GM21526 (cell line): Measurements from ENCODE around the gene LAMTOR3.

ENCODE experiments used
- ATAC-seq: cut with Tn5 transposase; IDR thresholded peaks from one replicate; pipeline ENCODE4 v1.9.1; 2021; ENCODE audit warnings: moderate library complexity; ENCODE audit not compliant: unreplicated experiment, low FRiP score

Gene LAMTOR3, protein sequence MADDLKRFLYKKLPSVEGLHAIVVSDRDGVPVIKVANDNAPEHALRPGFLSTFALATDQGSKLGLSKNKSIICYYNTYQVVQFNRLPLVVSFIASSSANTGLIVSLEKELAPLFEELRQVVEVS

DNA sequence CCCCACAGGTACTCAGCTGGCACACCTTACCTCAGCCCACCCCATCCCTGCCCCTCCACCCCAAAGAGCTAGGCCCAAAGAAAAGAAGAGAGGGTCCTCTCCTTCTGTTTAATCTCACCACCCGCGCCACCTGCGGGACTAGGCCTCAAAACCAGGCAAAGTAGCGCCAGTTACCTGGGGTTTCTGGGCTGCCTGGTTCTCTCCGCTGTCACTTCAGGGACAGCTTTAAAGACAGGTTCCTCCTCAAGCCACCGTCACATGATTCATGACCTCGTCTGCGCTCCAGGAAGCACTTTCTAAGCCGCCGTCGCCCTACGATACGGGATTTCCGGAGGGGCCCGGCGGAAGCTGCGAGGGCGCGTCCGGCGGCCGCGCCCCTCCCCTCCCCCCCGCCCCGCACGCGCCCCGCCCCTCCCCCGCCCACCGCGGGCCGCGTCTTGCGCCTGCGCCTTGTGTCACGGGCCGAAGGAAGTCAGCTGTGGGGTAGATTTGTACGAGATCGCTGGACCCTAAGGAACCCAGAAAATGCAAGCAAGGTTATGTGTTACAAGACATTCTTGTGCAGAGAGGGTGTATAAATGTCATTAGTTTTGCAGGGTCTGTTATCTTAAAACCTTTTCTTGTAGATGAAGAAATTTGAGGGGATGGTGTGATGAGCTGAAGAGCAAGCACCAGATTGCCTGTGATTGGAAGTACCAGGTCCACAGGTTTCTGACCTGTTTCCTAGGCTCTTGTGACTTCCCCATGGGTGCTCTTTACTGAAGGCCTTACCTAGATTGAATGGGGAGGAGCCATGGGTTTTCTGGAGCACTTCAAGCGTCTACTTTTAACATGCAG, at the start of gene LAMTOR3:
Gene LAMTOR3 (minus strand): TSS at position 267 of the 837 bp plus-strand sequence. CDS start 464 bp downstream, outside the sequence.
- ATAC-seq: peak; percentile 99

DNA sequence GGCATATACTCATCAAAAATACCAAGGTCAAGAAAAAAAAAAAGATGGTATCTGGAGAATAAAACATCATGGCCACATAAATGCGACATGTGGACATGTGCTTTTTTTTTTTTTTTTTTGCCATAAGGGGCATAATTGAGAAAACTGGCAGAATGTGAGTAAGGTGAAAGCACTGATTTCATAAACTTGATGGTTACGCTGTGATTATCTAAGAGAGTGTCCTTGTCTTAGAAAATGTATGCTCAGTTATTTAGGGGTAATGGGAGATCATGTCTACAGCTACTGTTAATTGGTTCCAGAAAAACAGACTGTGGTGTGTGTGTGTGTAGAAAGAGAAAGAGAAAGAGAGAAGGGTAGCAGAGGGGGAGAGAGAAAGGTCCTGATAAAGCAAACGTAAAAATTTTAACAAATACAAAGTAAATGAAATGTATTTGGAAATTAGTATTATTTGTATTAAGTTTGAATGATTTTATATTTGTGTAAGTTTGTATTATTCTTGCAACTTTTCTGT, 44.1 kb upstream of the LAMTOR3 start:
- ATAC-seq: no peak

GRCh38 chr4:99934891-99935290, 40.7 kb upstream of the LAMTOR3 start:
- no peak for ATAC-seq

DNA sequence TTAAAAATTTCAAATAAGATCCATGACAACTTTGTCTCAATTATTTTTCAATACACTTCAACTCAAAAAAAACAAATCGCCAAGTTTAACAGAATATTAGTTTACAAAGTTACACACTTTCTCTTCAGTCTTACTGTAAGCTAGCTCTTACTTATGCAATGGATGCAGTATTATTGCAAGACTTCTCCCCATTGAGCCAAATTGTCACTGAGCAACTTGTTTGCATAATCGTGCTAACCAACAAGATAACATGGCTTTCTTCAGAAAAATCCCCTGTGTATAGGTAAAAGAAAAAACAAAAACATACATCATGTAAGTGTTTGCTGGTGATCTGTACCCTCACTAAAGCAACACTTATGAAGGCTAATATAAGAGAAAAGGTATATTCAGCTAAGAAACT, 33.3 kb upstream of the LAMTOR3 start:
- no peak for ATAC-seq

- ATAC-seq: no peak
Measured at GRCh38 chr4:99921174-99921573, 26.9 kb upstream of the LAMTOR3 start.

DNA sequence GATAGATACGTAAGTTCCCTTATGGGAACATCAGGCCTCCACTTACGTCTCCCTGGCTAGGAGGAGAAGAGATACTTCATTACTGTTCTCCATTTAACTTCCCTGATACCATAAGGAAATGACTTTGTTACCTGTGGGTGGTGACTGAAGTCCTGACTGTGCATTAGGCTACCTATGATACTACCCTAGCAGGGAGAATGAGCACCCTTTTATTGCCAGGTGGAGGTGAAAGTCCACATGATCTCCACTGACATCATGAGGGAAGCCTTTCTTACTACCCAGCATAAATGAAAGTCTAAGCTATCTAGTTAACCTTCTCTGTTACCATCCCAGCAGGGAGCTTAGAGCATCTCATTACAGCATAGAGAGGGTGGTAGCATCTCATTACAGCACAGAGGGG, 24.4 kb upstream of the LAMTOR3 start:
- no peak for ATAC-seq

DNA sequence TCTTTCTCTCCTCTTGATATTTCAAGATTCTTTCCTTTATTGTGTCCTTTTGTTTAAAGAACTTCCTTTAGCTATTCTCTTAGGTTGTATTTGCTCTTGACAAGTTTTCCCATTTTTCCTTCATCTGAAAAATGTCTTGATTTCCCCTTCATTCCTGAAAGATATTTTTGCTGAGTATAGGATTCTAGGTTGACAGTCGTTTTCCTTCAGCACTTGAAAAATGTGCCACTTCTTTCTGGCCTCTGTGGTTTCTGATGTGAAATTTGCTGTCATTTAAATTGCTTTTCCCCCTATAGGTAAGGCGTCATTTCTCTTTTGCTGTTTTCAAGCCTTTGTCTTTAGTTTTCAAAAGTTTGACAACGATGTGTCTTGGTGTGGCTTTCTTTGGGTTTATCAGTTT, 23.3 kb upstream of the LAMTOR3 start:
- ATAC-seq: no peak

GRCh38 chr4:99915449-99915848, 21.2 kb upstream of the LAMTOR3 start:
- no peak for ATAC-seq

GRCh38 chr4:99894998-99895397, 771 bp upstream of the LAMTOR3 start:
- ATAC-seq: no peak

GRCh38 chr4:99893839-99894160, 427 bp downstream of the LAMTOR3 start:
- ATAC-seq: no peak

DNA sequence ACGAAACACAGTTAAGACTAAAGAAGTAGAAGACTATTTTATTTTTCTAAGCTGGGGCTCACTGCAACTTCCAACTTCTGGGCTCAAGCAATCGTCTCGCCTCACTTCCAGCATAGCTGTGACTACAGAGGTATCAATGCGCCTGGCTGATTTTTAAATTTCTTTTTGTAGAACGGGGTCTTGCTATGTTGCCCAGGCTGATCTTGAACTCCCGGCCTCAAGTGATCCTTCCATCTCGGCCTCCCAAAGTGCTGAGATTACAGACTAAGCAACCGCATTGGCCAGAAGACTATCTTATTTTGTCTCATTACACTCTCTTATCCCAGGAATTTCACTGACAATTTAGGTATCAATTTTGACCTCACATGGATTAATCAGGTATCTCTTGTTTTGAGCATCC, 1.2 kb downstream of the LAMTOR3 start:
- no peak for ATAC-seq

DNA sequence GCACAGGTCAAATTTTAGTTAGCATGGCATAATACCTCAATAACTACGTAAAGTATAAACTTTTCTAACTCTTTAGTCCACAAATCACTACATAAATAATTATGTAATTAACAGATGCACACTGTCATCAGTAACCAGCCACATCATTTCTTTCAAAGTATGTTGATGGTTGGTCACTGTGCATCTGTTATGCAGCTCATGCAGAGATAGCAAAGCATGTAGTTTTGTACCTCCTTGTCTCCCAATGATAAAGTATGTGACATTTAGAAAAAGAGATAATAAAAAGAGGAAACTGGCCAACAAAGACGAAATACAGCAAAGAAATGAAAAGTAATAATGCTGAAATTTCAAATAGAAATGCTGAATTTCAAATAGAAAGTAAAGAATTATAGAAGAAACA, 2.9 kb downstream of the LAMTOR3 start:
- ATAC-seq: no peak

- no peak for ATAC-seq
Measured at GRCh38 chr4:99887837-99888236, 6.4 kb downstream of the LAMTOR3 start.

DNA sequence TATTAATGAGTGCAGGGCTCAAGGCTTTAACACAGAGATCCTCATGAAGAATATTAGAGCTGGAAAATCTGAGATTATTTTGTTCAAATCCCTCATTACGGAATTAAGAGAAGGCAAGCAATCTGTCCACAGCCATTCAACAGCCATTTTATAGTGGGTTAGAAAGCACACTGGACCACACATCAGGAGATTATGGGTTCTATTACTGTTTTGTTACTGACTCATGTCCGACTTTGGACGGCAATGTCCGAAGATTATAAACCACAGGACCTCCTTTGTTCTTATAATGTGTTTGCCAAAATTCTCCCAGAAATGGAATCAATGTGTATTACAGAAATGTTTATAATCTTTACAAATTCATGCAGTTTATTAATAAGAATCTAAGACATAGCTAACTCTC, 8.1 kb downstream of the LAMTOR3 start:
- ATAC-seq: no peak

DNA sequence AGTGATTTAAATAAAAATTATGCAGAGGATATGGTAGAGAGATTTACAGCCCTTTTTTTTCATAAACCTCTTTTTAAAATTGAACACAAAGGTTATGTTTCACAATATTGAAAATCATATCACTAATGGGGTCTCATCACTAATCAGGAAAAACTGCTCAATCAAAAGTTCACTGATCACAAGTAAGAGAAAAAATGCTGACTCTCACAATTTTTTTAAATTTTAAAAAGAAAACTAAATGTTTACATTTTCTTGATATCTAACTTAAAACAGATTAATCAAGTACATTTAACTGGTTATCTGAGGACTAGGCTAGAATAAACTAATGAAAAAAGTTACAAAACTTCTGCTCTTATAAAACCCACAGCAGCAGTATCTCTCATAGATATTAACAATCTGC, 8.5 kb downstream of the LAMTOR3 start:
- ATAC-seq: no peak

GRCh38 chr4:99885063-99885664, 9.1 kb downstream of the LAMTOR3 start:
- no peak for ATAC-seq

DNA sequence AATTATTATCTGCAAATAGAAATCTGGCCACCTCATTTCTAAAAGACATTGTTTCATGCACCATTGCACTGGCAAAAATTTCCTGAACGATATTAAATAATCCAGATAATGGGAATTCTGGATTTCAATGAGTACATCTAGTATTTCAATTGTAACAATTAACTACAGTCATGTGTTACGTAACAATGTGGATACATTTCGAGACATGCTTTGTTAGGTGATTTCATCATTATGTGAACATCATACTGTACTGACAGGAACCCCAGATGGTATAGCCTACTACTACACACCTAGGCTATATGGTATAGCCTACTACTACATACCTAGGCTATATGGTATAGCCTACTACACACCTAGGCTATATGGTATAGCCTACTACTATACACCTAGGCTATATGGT, 14.8 kb downstream of the LAMTOR3 start:
- ATAC-seq: no peak

DNA sequence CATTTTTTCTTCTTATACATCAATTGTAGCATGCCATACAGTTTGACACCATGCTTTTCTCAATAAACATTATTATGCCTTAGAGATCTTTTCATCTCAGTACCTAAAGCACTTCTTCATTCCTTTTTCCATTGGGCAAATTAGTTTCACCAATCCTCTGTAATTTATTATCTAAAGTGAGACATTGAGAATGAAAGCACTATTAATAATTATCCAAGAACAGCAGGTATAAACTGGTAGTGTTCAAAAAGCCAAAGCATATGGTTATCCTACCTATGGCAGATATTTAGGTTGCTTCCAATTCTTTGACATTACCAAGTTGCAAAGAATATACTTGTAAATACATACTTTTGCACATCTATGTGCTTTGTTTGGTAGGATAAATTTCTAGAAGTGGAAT, 15.6 kb downstream of the LAMTOR3 start:
- no peak for ATAC-seq

DNA sequence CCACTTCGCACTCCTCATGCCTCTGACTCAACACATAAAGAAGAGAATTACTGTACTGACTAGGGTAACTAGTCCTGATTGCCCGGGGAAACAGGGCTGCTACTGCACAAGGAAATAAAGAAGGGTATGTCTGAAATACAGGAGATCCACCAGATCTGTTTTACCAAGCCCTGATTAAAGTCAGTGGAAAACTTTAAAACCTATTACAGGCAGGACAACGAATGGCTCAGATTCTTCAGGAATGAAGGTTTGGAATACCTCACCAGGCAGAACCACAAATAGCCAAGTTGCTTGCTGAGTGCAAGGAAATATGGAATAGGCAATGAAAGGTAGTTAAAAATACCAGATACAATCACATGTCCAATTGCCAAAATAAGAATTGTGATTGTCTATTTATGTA, 17.3 kb downstream of the LAMTOR3 start:
- no peak for ATAC-seq

DNA sequence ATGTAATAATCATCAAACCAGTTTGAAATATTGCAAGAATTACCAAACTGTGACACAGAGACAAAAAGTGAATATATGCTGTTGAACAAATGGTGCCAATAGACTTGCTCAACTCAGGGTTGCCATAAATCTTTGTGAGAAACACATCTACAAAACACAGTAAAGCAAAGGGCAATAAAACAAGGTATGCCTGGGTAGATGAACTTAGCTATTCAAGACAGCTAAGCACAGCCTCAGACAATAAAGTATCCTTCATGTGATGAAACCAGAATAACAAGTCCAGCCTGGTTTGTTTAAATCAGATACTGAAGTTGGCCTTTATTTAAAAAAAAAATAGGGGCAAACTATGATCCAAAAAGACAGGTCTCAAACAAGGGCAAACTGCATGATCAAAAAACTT, 19.2 kb downstream of the LAMTOR3 start:
- ATAC-seq: no peak

DNA sequence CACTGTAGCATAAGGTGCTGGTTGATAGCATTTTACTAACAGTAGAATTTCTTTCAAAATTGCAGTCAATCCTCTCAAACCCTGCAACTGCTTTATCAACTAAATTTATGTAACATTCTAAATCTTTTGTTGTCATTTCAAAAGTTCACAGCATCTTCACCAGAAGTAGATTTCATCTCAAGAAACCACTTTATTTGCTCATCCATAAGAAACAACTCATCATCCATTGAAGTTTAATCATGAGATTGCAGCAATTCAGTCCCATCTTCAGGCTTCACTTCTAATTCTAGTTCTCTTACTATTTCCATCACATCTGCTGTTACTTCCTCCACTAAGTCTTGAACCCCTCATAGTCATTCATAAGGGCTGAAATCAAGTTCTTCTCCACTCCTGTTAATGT, 21.7 kb downstream of the LAMTOR3 start:
- ATAC-seq: no peak

GRCh38 chr4:99868126-99868596, 26.1 kb downstream of the LAMTOR3 start:
- no peak for ATAC-seq
